K562 (cell line): Measurements from ENCODE around the gene HCAR1. TPM values are rescaled to one million over a fixed set of nuclear protein-coding genes. Genes with fewer than 3 reads are reported as not detected.

ENCODE experiments used
- CBFA2T3 ChIP-seq: fragments of 450-650 bp; IDR thresholded peaks from 2 replicates; pipeline ENCODE4 v1.6.1; 2017
- GTF3C2 ChIP-seq: IDR thresholded peaks from 3 replicates; pipeline ENCODE4 v1.6.1; 2011; ENCODE audit warnings: borderline replicate concordance, mild to moderate bottlenecking, moderate library complexity; ENCODE audit not compliant: insufficient read length; ENCODE audit errors: extremely low read depth
- KAT7 ChIP-seq: sonication (generic); formaldehyde crosslinking; IDR thresholded peaks from 2 replicates; pipeline ENCODE4 v1.8.0; 2022; ENCODE audit warnings: missing genetic modification reagents, mild to moderate bottlenecking, borderline replicate concordance
- KHSRP ChIP-seq: fragments of 450-650 bp; IDR thresholded peaks from 2 replicates; pipeline ENCODE4 v1.6.1; 2017
- NCOA6 ChIP-seq: fragments of 450-650 bp; IDR thresholded peaks from 2 replicates; pipeline ENCODE4 v1.6.1; 2017; ENCODE audit warnings: mild to moderate bottlenecking
- NFIX ChIP-seq: fragments of 250-450 bp; sonication (Bioruptor Pico); IDR thresholded peaks from 2 replicates; pipeline ENCODE4 v1.4.0; 2020; ENCODE audit warnings: low read depth, mild to moderate bottlenecking, moderate library complexity
- OTX1 ChIP-seq: fragments of 450-650 bp; formaldehyde crosslinking; IDR thresholded peaks from 2 replicates; pipeline ENCODE4 v1.4.0; 2022; ENCODE audit warnings: mild to moderate bottlenecking
- RNF219 ChIP-seq: fragments of 250-450 bp; sonication (Bioruptor Pico); IDR thresholded peaks from 2 replicates; pipeline ENCODE4 v1.5.0; 2022; ENCODE audit warnings: mild to moderate bottlenecking
- SMARCC2 ChIP-seq: fragments of 450-650 bp; IDR thresholded peaks from 2 replicates; pipeline ENCODE4 v1.6.1; 2017; ENCODE audit warnings: antibody characterized with exemption, moderate library complexity, mild to moderate bottlenecking, low read depth
- SMARCE1 ChIP-seq: fragments of 450-650 bp; IDR thresholded peaks from 2 replicates; pipeline ENCODE4 v1.7.1; 2016; ENCODE audit warnings: mild to moderate bottlenecking
- ZBTB33 ChIP-seq: sonication (generic); formaldehyde crosslinking; IDR thresholded peaks from 2 replicates; pipeline ENCODE4 v1.8.1; 2023; ENCODE audit warnings: mild to moderate bottlenecking, missing genetic modification reagents
- ZBTB34 ChIP-seq: fragments of 250-450 bp; sonication (Bioruptor Pico); IDR thresholded peaks from 2 replicates; pipeline ENCODE4 v1.8.0; 2021; ENCODE audit warnings: mild to moderate bottlenecking, moderate library complexity
- ZFP1 ChIP-seq: fragments of 450-650 bp; formaldehyde crosslinking; IDR thresholded peaks from 2 replicates; pipeline ENCODE4 v1.4.0; 2020; ENCODE audit warnings: mild to moderate bottlenecking, mixed read lengths
- ZFP91 ChIP-seq: sonication (generic); formaldehyde crosslinking; IDR thresholded peaks from 2 replicates; pipeline ENCODE4 v1.8.0; 2022; ENCODE audit warnings: mild to moderate bottlenecking, missing genetic modification reagents
- ZFX ChIP-seq: sonication (generic); formaldehyde crosslinking; IDR thresholded peaks from 2 replicates; pipeline ENCODE4 v1.8.0; 2022; ENCODE audit warnings: mild to moderate bottlenecking, missing genetic modification reagents, moderate library complexity
- ZNF644 ChIP-seq: fragments of 200-800 bp; sonication (Bioruptor generic); IDR thresholded peaks from 2 replicates; pipeline ENCODE4 v1.6.1; 2016; ENCODE audit warnings: low read depth, missing genetic modification characterization, missing compliant biosample characterization
- ZNF695 ChIP-seq: fragments of 450-650 bp; formaldehyde crosslinking; IDR thresholded peaks from 2 replicates; pipeline ENCODE4 v1.4.0; 2020; ENCODE audit warnings: mild to moderate bottlenecking, moderate library complexity
- polyA plus RNA-seq, 8 experiments: library from polyadenylated mRNA; depleted of rRNA in 4 of 8; stranded (reverse) in 5 of 8; unstranded in 3 of 8; fragments of >200 nt; fragmentation: Nextera tagmentation in 2 of 8; fragmentation: Illumina TruSeq in 1 of 8; extraction: Ambion mirVana in 2 of 8; extraction: Trizol in 1 of 8; gene quantifications; 2 replicates each; pipeline versions ENCODE4 v1.2.1 to v1.2.3, GENCODE V29; 2011 to 2014; ENCODE audit warnings: inconsistent platforms in 1 of 8, missing spikeins in 1 of 8
- total RNA-seq, 7 experiments: library from RNA; depleted of rRNA in 6 of 7; stranded (reverse); fragments of >200 nt in 6 of 7; fragmentation: Illumina TruSeq in 2 of 7; extraction: Trizol in 2 of 7; gene quantifications; 2 replicates each; pipeline versions ENCODE4 v1.2.1 to v1.2.3, GENCODE V29; 2011 to 2021; ENCODE audit warnings: low replicate concordance in 1 of 7

Gene HCAR1
- total and polyA plus RNA-seq, 9 of the 15 experiments (the other 6 are each of a cell fraction or from before 2014, with no cell fraction given): not detected

- TF ChIP-seq ZBTB34 (CRISPR knock-in tag): no peak
- TF ChIP-seq ZNF695 (CRISPR knock-in tag): no peak
- no peak for TF ChIP-seq KHSRP
- 0 out of 2 replicates have a peak, but pooled peaks have one; percentile 5 for TF ChIP-seq OTX1
- no peak for TF ChIP-seq ZFP91 (CRISPR knock-in tag)
- no peak for TF ChIP-seq ZNF644
- no peak for TF ChIP-seq GTF3C2
- peak; percentile 99 for TF ChIP-seq ZFX (CRISPR knock-in tag)
- TF ChIP-seq CBFA2T3: peak; percentile 17; the same call in 1 of the 2 replicates
- no peak for TF ChIP-seq RNF219 (CRISPR knock-in tag)
- TF ChIP-seq SMARCE1: no peak
- TF ChIP-seq SMARCC2: no peak
- TF ChIP-seq ZBTB33: no peak; the same call in 1 of the 2 replicates
- no peak for TF ChIP-seq NCOA6
- no peak for TF ChIP-seq ZFP1 (CRISPR knock-in tag)
- TF ChIP-seq NFIX (CRISPR knock-in tag): no peak
- TF ChIP-seq KAT7 (CRISPR knock-in tag): peak; percentile 60; the same call in 1 of the 2 replicates
These were observed 22.0 kb upstream of the HCAR1 start, which contains the start of gene DENR (continued) for GRCh38 chr12:122752464-122753318.
